Astrocyte of the spinal cord (primary cell): ENCODE results near the gene PPP1R14C.

Source experiments
- DNase-seq: peaks from one replicate; pipeline ENCODE4 v3.0.0; 2011; ENCODE audit warnings: low read depth, low spot score
- H3K4me3 ChIP-seq: 2 replicates; pipeline ENCODE4 v1.5.1; 2011; ENCODE audit warnings: low read depth, mild to moderate bottlenecking, low read length, moderate library complexity
- in situ Hi-C: cut with HindIII; loops from 2 replicates; pipeline ENCODE4 v1.10.0; 2017; ENCODE audit warnings: low sequenced_read_pairs
- TF ChIP-seq, protein P1 (sequence below): IDR thresholded peaks from 2 replicates; pipeline ENCODE4 v1.5.1; 2012; ENCODE audit warnings: low read depth, mild to moderate bottlenecking, low read length, inconsistent platforms

PPP1R14C gene

DNA sequence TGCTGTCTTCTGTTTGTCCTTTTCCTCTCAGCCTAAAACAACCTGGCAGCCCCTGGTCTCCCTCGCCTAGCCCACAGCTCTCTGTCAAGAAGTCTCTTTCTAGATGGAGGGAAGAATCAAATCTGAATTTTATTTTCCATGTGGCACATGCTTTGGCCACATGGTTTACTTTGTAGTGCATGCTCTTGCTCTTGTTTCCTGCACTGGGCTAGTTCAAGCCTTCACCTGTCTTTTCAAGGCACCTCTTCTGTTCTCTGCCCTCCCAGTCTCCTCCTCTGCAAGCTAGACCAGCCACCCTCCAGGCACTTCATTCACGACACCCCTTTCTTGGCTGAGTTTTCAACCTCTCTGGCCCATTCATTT is 7.6 kb downstream of the PPP1R14C start:
- TF ChIP-seq, protein P1, sequence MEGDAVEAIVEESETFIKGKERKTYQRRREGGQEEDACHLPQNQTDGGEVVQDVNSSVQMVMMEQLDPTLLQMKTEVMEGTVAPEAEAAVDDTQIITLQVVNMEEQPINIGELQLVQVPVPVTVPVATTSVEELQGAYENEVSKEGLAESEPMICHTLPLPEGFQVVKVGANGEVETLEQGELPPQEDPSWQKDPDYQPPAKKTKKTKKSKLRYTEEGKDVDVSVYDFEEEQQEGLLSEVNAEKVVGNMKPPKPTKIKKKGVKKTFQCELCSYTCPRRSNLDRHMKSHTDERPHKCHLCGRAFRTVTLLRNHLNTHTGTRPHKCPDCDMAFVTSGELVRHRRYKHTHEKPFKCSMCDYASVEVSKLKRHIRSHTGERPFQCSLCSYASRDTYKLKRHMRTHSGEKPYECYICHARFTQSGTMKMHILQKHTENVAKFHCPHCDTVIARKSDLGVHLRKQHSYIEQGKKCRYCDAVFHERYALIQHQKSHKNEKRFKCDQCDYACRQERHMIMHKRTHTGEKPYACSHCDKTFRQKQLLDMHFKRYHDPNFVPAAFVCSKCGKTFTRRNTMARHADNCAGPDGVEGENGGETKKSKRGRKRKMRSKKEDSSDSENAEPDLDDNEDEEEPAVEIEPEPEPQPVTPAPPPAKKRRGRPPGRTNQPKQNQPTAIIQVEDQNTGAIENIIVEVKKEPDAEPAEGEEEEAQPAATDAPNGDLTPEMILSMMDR, result no peak
- no peak for DNase-seq
- in situ Hi-C loops, result no loop called here
- H3K4me3 ChIP-seq, result no peak overlapping the region

DNA sequence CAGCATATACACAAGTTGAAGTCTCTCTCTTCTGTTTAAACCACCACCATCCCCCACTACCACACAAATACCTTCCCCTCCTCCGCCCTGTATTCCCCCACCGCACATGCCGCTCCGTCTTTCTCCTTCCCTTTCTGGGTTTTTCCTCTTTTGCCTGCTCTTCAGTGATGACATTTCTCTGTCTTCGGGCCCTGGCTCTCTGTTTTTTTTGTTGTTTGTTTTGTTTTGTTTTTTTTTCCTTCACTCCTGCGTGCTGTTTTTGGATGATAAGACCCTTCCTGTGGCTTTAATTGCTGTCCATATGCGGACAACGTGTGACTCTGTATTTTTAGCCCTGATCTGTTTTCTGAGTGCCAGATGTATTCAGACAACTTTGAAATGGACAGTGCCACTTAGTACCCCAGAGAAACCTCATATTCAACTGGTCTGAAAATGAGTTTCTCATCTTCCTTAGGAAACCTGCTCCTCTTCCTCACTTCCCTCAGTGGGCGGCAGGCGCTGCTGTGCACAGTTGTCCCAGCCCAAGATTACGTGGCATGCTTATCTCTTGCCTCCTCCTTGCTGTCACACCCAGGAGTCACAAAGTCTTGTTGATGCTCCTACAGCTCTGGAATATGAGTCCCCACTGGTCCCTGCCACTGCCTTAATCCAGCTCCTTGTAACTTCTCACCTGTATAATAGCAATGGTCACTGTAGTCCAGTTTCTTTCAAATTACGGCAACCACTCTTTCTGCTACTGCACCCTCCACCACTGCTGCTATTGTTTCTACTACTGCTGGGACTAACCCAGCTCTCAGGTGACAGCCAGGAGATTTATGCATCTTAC is 8.2 kb downstream of the PPP1R14C start:
- no peak overlapping the region for H3K4me3 ChIP-seq
- DNase-seq, result no peak
- TF ChIP-seq, protein P1, result no peak
- in situ Hi-C loops, result no loop called here

GRCh38 chr6:150152891-150153876 is 10.3 kb downstream of the PPP1R14C start:
- DNase-seq, result no peak
- no peak overlapping the region for H3K4me3 ChIP-seq
- in situ Hi-C loops, result no loop called here
- TF ChIP-seq, protein P1, result no peak

GRCh38 chr6:150153905-150154492 is 11.2 kb downstream of the PPP1R14C start:
- DNase-seq, result no peak
- TF ChIP-seq, protein P1, result no peak
- in situ Hi-C loops, result no loop called here
- no peak overlapping the region for H3K4me3 ChIP-seq

GRCh38 chr6:150156460-150156859 is 13.6 kb downstream of the PPP1R14C start:
- in situ Hi-C loops, result no loop called here
- H3K4me3 ChIP-seq, result no peak overlapping the region
- DNase-seq, result no peak
- TF ChIP-seq, protein P1, result no peak

- in situ Hi-C loops, result no loop called here
- TF ChIP-seq, protein P1, result no peak
- H3K4me3 ChIP-seq, result no peak overlapping the region
- no peak for DNase-seq
Observed at GRCh38 chr6:150157081-150157480, 14.2 kb downstream of the PPP1R14C start.
